IMR-90 (cell line): ENCODE measurements around the gene MALRD1.

Experiments
- CTCF ChIP-seq: conservative IDR thresholded peaks from 2 replicates; pipeline ENCODE4 v1.5.1; 2012; ENCODE audit warnings: mild to moderate bottlenecking, low read depth, low read length, improper control_type of control experiment
- FOS ChIP-seq: fragments of 150-350 bp; IDR thresholded peaks from 2 replicates; pipeline ENCODE4 v1.6.1; 2016; ENCODE audit warnings: low read depth, low read length
- MAFK ChIP-seq: IDR thresholded peaks from 2 replicates; pipeline ENCODE4 v1.6.1; 2012; ENCODE audit warnings: low read depth, low read length, improper control_type of control experiment
- MXI1 ChIP-seq: IDR thresholded peaks from 2 replicates; pipeline ENCODE4 v1.6.1; 2012; ENCODE audit warnings: low read depth, mild to moderate bottlenecking, low read length, moderate library complexity, borderline replicate concordance
- POLR2A ChIP-seq: IDR thresholded peaks from 2 replicates; pipeline ENCODE4 v1.6.1; 2012; ENCODE audit warnings: mild to moderate bottlenecking, low read depth, low read length
- RAD21 ChIP-seq: IDR thresholded peaks from 2 replicates; pipeline ENCODE4 v1.6.1; 2012; ENCODE audit warnings: low read length, improper control_type of control experiment
- RCOR1 ChIP-seq: IDR thresholded peaks from 2 replicates; pipeline ENCODE4 v1.6.1; 2012; ENCODE audit warnings: mild to moderate bottlenecking, low read length, improper control_type of control experiment; ENCODE audit not compliant: insufficient replicate concordance
- USF2 ChIP-seq: fragments of 150-350 bp; IDR thresholded peaks from 2 replicates; pipeline ENCODE4 v1.6.1; 2017; ENCODE audit warnings: mild to moderate bottlenecking, antibody characterized with exemption, low read length, low read depth

- TF ChIP-seq POLR2A (no peak), CTCF (no peak), FOS (no peak), MAFK (no peak), RAD21 (no peak), MXI1 (no peak), USF2 (no peak), RCOR1 (no peak)
These were observed 546.7 kb downstream of the MALRD1 start for GRCh38 chr10:19595212-19595845.
